Measurements from ENCODE around the gene ADCY10.

ADCY10 gene

GRCh38 chr1:167781558-167781957 is 132.4 kb downstream of the ADCY10 start:
- TF ChIP-seq GABPA (IDR thresholded peaks at IDR 0.05; ENCODE audit: low read depth) = no peak
- no peak for TF ChIP-seq REST (IDR thresholded peaks at IDR 0.05; ENCODE audit: insufficient replicate concordance, low read depth)
- TF ChIP-seq POLR2AphosphoS5 (IDR thresholded peaks at IDR 0.05; ENCODE audit: low read depth) = no peak
- no peak for TF ChIP-seq SPI1 (IDR thresholded peaks at IDR 0.05; ENCODE audit: borderline replicate concordance, low read depth)
- TF ChIP-seq CTCF (IDR thresholded peaks at IDR 0.05; ENCODE audit: insufficient read depth, low read length) = no peak
- DNase-seq (ENCODE audit: low read depth in 1 of 2, low spot score in 1 of 2) = no peak
- no peaks in the 10 kb centered on the region for H3K27me3 ChIP-seq (ENCODE audit: insufficient read depth, poor library complexity, severe bottlenecking)
- H3K27ac ChIP-seq (replicated peaks) = no peak overlapping the region
- no peak overlapping the region for H3K4me3 ChIP-seq (replicated peaks; ENCODE audit: insufficient read depth, low read length)

DNA sequence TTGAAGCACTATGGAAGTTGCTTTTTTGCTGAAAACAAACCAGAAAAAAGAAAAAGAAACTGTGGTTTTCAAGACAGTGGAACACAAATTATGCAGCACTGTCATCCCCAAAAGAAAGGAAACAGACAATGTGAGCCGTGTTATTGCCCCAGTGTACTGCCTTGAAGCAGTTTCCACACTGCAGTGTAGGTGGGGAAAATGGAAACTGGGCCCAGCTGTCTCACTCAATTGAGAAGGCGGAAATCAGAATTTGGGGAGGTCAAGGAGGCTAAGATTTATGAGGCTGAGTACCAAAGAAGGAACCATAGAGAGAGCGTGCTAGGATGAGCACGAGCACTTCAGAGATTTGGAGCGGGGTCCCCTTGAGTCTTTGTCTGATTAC is 136.7 kb downstream of the ADCY10 start:
- H3K27ac ChIP-seq (replicated peaks) = no peak overlapping the region
- H3K27me3 ChIP-seq (ENCODE audit: insufficient read depth, poor library complexity, severe bottlenecking) = no peaks in the 10 kb centered on the region
- no peak overlapping the region for H3K4me3 ChIP-seq (replicated peaks; ENCODE audit: insufficient read depth, low read length)
- TF ChIP-seq GABPA (IDR thresholded peaks at IDR 0.05; ENCODE audit: low read depth) (no peak), SPI1 (IDR thresholded peaks at IDR 0.05; ENCODE audit: borderline replicate concordance, low read depth) (no peak), REST (IDR thresholded peaks at IDR 0.05; ENCODE audit: insufficient replicate concordance, low read depth) (no peak), CTCF (IDR thresholded peaks at IDR 0.05; ENCODE audit: insufficient read depth, low read length) (no peak), POLR2AphosphoS5 (IDR thresholded peaks at IDR 0.05; ENCODE audit: low read depth) (no peak)
- no peak for DNase-seq (ENCODE audit: low read depth in 1 of 2, low spot score in 1 of 2)

DNA sequence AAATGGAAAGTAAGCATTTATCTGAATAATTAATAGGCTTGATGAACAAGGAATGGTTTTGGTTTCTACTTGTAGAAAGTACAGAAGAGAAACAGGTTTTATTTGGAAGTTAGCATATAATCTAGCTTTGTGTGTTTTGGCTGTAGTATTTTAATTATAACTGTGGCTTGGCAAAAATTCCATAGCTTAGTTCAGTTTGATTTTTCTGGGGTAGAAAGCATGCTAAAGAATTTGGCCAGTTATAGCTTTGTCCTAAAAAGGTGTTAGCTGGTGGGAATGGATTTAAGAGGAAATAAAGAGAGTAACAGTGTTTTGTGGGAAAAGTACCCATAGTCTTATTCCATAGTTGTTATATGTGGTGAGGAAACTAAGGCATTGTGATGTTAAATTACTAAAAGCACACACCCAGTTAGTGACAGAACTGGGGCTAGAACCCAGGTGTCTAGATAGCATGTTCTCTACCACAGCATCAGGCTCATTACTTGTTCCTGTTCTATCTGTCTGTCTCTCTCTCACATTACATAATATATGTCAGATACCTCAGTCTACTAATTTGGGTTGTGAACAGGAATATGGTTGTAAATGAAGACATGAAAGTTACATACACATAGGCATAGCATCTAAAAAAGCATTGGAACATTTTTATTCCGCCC is 137.2 kb downstream of the ADCY10 start:
- Histone ChIP-seq H3K27me3 (ENCODE audit: insufficient read depth, poor library complexity, severe bottlenecking) (no peaks in the 10 kb centered on the region), H3K27ac (replicated peaks) (no peak overlapping the region), H3K4me3 (replicated peaks; ENCODE audit: insufficient read depth, low read length) (no peak overlapping the region)
- no peak for DNase-seq (ENCODE audit: low read depth in 1 of 2, low spot score in 1 of 2)
- TF ChIP-seq CTCF (IDR thresholded peaks at IDR 0.05; ENCODE audit: insufficient read depth, low read length) = no peak
- TF ChIP-seq SPI1 (IDR thresholded peaks at IDR 0.05; ENCODE audit: borderline replicate concordance, low read depth) = no peak
- no peak for TF ChIP-seq GABPA (IDR thresholded peaks at IDR 0.05; ENCODE audit: low read depth)
- TF ChIP-seq REST (IDR thresholded peaks at IDR 0.05; ENCODE audit: insufficient replicate concordance, low read depth) = no peak
- no peak for TF ChIP-seq POLR2AphosphoS5 (IDR thresholded peaks at IDR 0.05; ENCODE audit: low read depth)

Data from HL-60 (cell line).